ENCODE data around the gene DAP.

Gene DAP

GRCh38 chr5:10686890-10687289 is 74.1 kb downstream of the DAP start:
- no peak for DNase-seq

- DNase-seq: no peak
Observed at GRCh38 chr5:10685115-10685521, 75.9 kb downstream of the DAP start.

- no peak for DNase-seq
Observed at GRCh38 chr5:10684303-10685086, 76.5 kb downstream of the DAP start.

GRCh38 chr5:10682801-10683525 is 78.1 kb downstream of the DAP start:
- DNase-seq: no peak

GRCh38 chr5:10681731-10682679 is 79.0 kb downstream of the DAP start:
- DNase-seq: no peak

- no peak for DNase-seq
Observed at GRCh38 chr5:10680876-10681481, 80.1 kb downstream of the DAP start.

- DNase-seq: no peak
Observed at GRCh38 chr5:10679336-10679988, 81.6 kb downstream of the DAP start.

- no peak for DNase-seq
Observed at GRCh38 chr5:10678244-10678643, 82.8 kb downstream of the DAP start.

- no peak for DNase-seq
Observed at GRCh38 chr5:10677533-10677932, 83.5 kb downstream of the DAP start.

GRCh38 chr5:10676946-10677345 is 84.1 kb downstream of the DAP start:
- DNase-seq: no peak

- DNase-seq: no peak
Observed at GRCh38 chr5:10676224-10676623, 84.8 kb downstream of the DAP start.

GRCh38 chr5:10675177-10675700 is 85.8 kb downstream of the DAP start:
- DNase-seq: no peak

GRCh38 chr5:10674582-10674981 is 86.5 kb downstream of the DAP start:
- DNase-seq: no peak

- no peak for DNase-seq
Observed at GRCh38 chr5:10674096-10674495, 86.9 kb downstream of the DAP start.

- DNase-seq: no peak
Observed at GRCh38 chr5:10673407-10673806, 87.6 kb downstream of the DAP start.

GRCh38 chr5:10673017-10673389 is 88.0 kb downstream of the DAP start:
- DNase-seq: no peak

GRCh38 chr5:10672146-10673016 is 88.7 kb downstream of the DAP start:
- no peak for DNase-seq

GRCh38 chr5:10671041-10672008 is 89.7 kb downstream of the DAP start:
- no peak for DNase-seq

GRCh38 chr5:10669983-10670382 is 91.1 kb downstream of the DAP start:
- DNase-seq: no peak

- no peak for DNase-seq
Observed at GRCh38 chr5:10668697-10669096, 92.3 kb downstream of the DAP start.

All from central memory CD4-positive, alpha-beta T cell (primary cell).